Subcutaneous abdominal adipose tissue (tissue), 5 donors: ENCODE measurements around the gene HELB.

Experiments used
- H3K27ac ChIP-seq: one replicate; pipeline ENCODE4 v1.7.0; 2013; ENCODE audit warnings: low read depth, mild to moderate bottlenecking, inconsistent platforms, low read length, moderate library complexity
- H3K27me3 ChIP-seq, 5 donors: one replicate each; pipeline ENCODE4 v1.7.0; 2013; ENCODE audit warnings: low read length in 5 of 5, inconsistent platforms in 1 of 5; ENCODE audit not compliant: control insufficient read depth in 5 of 5, insufficient read depth in 4 of 5
- H3K36me3 ChIP-seq, 5 donors: one replicate each; pipeline ENCODE4 v1.7.0; 2013; ENCODE audit warnings: low read length in 5 of 5; ENCODE audit not compliant: control insufficient read depth in 5 of 5, insufficient read depth in 5 of 5
- H3K4me1 ChIP-seq, 5 donors: one replicate each; pipeline ENCODE4 v1.7.0; 2013; ENCODE audit warnings: low read length in 5 of 5, mild to moderate bottlenecking in 3 of 5, moderate library complexity in 1 of 5; ENCODE audit not compliant: control insufficient read depth in 5 of 5, insufficient read depth in 5 of 5
- H3K4me3 ChIP-seq, 5 donors: one replicate each; pipeline ENCODE4 v1.7.0; 2013; ENCODE audit warnings: low read length in 5 of 5, low read depth in 1 of 5
- H3K9ac ChIP-seq, 5 donors: one replicate each; pipeline ENCODE4 v1.7.0; 2013; ENCODE audit warnings: low read length in 5 of 5, mild to moderate bottlenecking in 4 of 5, moderate library complexity in 3 of 5
- H3K9me3 ChIP-seq, 5 donors: one replicate each; pipeline ENCODE4 v1.7.0; 2013; ENCODE audit warnings: low read length in 5 of 5; ENCODE audit not compliant: control insufficient read depth in 5 of 5
- donor health status: healthy.
- donor health status: healthy.
- donor health status: healthy.
- donor health status: healthy.
- donor health status: healthy.

HELB gene

DNA sequence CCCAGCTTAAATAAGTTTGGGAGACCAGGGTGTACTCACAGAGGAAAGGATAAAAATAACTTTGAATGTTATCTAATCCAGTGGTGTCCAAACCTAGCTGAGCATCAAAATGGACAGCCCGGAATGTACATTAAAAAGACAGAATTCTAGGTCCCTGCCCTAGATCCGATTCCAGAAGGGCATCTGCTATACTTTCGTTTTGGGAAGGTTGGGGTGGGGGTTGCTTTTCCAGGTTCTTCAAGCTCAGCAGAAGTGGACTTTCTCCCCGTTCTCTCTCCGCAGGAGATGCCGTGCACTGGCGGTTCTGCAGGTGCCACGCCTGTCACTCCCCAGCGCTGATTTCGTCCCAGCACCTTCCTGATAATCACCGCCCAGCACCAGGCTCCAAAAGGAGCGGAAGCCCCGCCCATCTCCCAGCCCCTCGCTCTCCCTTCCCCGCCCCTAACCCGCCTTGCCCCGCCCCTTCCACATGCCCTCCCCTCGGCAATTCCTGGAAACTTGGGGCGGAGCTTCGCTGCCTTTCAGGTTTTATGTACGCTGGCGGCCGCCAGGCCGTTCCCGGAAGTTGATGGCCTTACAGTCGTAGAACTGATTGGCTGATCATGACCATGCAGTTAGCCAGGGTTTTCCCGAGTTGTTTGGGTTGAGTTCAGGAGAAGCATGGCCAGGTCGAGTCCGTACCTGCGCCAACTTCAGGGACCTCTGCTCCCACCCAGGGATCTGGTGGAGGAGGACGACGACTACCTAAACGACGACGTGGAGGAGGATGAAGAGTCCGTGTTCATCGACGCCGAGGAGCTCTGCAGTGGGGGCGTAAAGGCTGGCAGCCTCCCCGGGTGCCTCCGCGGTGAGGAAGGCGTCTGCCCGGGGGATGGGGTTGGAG, at the start of gene HELB:
TSS of gene HELB (plus strand) at position 550 of the 883 bp plus-strand sequence. CDS start at position 661, 111 bp downstream.
- no peaks in the 10 kb centered on the region for H3K9me3 ChIP-seq
- no peaks in the 10 kb centered on the region for H3K27me3 ChIP-seq
- peaks cover 0 to 21% (median 9%) of the 10 kb centered on the region in 5 donors for H3K4me1 ChIP-seq
- peak within 1 kb of the TSS; percentile 86 to 98 (median 96) for H3K4me3 ChIP-seq
- peaks cover 0 to 2% (median 0%) of the 10 kb centered on the region in 5 donors for H3K36me3 ChIP-seq
- H3K27ac ChIP-seq, result peak within 1 kb of the TSS; percentile 79
- peak within 1 kb of the TSS; percentile 75 to 95 (median 93) for H3K9ac ChIP-seq

DNA sequence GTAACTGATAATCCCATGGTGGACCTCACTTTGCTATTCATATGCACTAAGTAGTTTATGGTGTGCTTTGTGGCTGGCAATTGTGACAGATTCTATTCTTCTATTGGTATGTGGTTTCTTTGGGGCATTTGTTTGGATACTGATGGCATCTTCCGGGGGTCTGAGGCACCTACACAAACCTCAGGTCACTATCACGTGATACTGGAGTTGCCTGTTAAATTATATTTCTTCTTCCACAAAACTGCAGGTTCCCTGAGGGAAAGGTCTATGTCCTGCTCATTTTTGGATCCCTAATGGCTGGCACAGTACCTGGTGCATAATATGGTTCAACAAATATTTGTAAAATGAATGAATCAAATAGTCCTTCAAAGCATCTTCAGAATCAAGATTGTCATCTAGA, 49.5 kb upstream of the HELB start:
- Histone ChIP-seq H3K4me3 (no peak overlapping the region), H3K27me3 (no peaks in the 10 kb centered on the region), H3K9me3 (no peaks in the 10 kb centered on the region), H3K36me3 (peaks cover 9 to 18% (median 10%) of the 10 kb centered on the region in 5 donors), H3K4me1 (no peaks in the 10 kb centered on the region), H3K27ac (no peak overlapping the region), H3K9ac (no peak overlapping the region)

DNA sequence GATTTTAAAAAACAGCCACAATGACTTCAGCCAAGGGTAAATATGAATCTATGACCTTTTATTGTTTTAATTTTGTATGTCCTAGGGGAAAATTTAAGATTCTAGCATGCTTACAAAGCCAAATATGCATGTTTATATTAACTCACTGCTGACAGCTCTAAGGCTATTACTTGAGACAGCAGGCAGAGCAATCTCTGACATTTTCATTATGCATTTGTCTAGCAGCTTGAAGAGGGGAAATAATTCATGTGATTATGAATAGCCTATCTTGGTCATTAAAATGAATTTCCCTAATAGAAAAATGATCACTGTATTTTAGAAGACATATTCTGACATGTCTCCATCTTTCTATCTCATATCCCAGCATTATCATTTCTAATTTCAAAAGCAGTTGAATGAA, 46.6 kb upstream of the HELB start:
- Histone ChIP-seq H3K27ac (no peak overlapping the region), H3K27me3 (no peaks in the 10 kb centered on the region), H3K9me3 (no peaks in the 10 kb centered on the region)

DNA sequence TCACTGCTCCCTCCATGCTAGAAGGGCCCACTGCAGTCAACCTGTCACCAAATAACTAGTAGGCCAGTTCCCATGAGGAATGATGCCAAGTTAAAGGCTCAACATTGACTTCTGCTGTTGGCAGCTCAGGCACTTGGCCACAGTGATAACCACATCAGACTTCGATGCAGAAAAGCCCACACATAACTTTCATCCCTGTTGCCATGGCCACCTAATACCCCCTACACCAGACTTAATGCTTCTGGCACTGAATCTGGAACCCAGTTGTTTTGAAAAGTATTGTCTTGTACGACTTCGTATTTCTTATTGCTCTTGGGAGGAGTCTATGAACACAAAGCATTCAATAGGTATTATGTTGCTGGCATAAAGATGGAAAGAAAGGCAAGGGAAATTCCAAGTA, 44.3 kb upstream of the HELB start:
- Histone ChIP-seq H3K4me1 (no peaks in the 10 kb centered on the region), H3K27me3 (no peaks in the 10 kb centered on the region), H3K36me3 (no peaks in the 10 kb centered on the region), H3K9ac (no peak overlapping the region), H3K4me3 (no peak overlapping the region), H3K9me3 (no peaks in the 10 kb centered on the region), H3K27ac (no peak overlapping the region)

More for the DNA sequence above, 46.6 kb upstream of the HELB start:
- peaks cover 0 to 3% (median 1%) of the 10 kb centered on the region in 5 donors for H3K36me3 ChIP-seq
- H3K4me1 ChIP-seq, result no peaks in the 10 kb centered on the region
- no peak overlapping the region for H3K4me3 ChIP-seq
- no peak overlapping the region for H3K9ac ChIP-seq

DNA sequence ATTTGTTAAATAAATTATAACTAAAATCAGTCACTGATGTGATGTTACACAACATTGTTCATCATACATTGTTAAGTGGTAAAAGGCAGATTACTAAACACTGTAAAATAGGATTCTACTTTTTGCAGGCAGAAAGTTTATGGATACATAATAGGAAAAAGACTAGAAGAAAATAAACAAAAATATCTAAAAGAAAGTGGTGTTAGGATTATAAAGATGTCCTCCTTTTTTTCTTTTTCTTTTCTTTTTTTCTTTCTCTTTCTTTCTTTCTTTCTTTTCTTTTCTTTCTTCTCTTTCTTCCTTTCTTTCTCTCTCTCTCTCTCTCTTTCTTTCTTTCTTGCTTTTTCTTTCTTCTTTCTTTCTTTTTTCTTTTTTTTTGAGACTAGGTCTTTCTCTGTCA, 39.6 kb upstream of the HELB start:
- no peak overlapping the region for H3K9ac ChIP-seq

DNA sequence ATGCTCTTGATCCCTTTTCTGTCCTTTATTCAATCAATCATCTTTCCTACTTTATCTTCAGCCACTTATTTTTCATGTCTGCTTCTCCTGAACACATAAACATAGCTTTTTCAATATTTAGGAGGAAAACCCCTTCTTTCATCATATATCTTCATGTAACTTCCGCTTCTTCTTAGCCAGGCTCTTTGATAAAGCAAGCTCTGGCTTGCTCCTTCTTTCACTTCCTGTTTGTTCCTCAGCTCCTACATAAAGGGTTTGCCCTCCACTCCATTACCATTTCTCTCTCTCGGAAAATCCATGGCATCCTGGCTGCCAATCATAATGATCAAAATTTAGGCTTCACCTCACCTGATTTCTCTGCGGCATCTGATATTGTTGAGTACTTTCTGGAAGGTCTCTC, 33.7 kb upstream of the HELB start:
- peaks cover 0 to 7% (median 0%) of the 10 kb centered on the region in 5 donors for H3K4me1 ChIP-seq
- H3K9me3 ChIP-seq, result no peaks in the 10 kb centered on the region
- H3K27me3 ChIP-seq, result no peaks in the 10 kb centered on the region
- H3K4me3 ChIP-seq, result no peak overlapping the region
- H3K27ac ChIP-seq, result no peak overlapping the region
- H3K9ac ChIP-seq, result no peak overlapping the region
- H3K36me3 ChIP-seq, result no peaks in the 10 kb centered on the region

More for the DNA sequence above, 39.6 kb upstream of the HELB start:
- no peaks in the 10 kb centered on the region for H3K9me3 ChIP-seq
- H3K27ac ChIP-seq, result no peak overlapping the region
- no peak overlapping the region for H3K4me3 ChIP-seq
- no peaks in the 10 kb centered on the region for H3K4me1 ChIP-seq
- no peaks in the 10 kb centered on the region for H3K27me3 ChIP-seq
- no peaks in the 10 kb centered on the region for H3K36me3 ChIP-seq

DNA sequence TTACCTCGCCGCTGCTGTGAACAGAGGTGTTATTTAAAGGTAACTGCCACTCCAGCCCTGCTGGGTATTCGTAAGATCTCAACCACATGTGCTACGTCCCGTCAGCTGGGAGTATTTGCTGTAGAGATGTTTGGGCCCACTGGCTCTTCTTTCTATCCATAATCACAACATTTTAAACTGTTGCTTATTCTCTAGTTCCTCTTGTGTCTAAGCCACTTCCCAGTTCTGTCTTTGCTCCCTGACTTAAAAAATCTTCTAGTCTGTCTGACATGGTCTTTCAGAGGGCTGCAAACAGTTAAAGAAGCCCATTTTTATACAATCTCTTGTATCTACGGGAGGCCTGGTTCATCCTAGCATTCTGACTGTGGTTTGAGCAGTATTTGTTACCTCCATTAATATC, 33.2 kb upstream of the HELB start:
- no peak overlapping the region for H3K4me3 ChIP-seq
- no peak overlapping the region for H3K27ac ChIP-seq
- H3K9me3 ChIP-seq, result no peaks in the 10 kb centered on the region
- peaks cover 0 to 7% (median 0%) of the 10 kb centered on the region in 5 donors for H3K4me1 ChIP-seq
- H3K36me3 ChIP-seq, result no peaks in the 10 kb centered on the region
- no peaks in the 10 kb centered on the region for H3K27me3 ChIP-seq
- H3K9ac ChIP-seq, result no peak overlapping the region

DNA sequence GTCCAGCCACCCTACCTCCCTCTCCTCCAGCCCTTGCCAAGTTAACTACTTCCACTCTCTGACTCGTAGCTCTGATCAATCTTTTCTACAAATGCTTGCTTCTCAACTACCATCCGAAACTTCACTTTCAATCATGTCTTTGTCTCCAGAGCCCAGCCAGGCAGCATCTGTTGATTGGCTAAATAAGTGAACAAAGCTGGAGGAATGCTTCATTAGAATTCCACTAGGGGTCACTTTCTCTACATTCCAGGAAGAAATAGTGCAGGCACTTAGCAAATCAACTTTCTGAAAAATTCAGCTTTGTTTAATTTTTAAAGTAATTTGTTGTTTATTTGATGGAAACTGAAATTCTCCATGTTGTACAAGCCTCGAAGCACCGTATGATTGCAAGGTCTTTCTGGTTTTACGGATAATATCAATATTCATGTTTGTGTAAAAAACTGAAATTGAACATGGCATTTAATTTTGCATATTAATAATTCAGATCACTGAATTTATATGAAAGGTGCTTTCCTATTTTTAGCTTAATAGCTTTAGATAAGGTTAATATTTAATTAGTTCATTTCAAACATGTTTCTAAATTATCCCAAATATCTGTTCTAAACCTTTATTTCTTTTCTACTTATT, 32.4 kb upstream of the HELB start:
- Histone ChIP-seq H3K9me3 (no peaks in the 10 kb centered on the region), H3K4me3 (no peak overlapping the region), H3K4me1 (peaks cover 0 to 7% (median 0%) of the 10 kb centered on the region in 5 donors), H3K9ac (no peak overlapping the region), H3K27me3 (no peaks in the 10 kb centered on the region), H3K27ac (no peak overlapping the region), H3K36me3 (no peaks in the 10 kb centered on the region)

DNA sequence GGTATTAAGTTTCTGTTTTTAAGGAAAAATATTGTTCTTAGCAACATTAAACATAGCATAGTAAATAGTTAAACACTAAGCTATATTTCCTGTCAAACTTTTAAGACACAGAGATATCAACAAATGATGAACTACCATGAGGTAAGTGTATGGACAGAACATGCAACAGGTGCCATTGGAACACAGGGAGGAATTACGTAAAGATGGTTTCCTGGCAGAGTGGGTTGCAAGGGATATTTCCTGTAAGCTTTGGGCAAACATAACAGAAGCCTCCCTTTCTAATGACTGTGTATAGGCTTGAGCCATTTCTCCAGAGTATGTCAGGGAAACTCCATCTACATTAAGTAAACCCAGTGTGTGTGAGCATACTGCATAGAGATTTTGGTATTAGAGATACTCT, 31.7 kb upstream of the HELB start:
- Histone ChIP-seq H3K27ac (no peak overlapping the region), H3K9me3 (no peaks in the 10 kb centered on the region), H3K9ac (no peak overlapping the region)

DNA sequence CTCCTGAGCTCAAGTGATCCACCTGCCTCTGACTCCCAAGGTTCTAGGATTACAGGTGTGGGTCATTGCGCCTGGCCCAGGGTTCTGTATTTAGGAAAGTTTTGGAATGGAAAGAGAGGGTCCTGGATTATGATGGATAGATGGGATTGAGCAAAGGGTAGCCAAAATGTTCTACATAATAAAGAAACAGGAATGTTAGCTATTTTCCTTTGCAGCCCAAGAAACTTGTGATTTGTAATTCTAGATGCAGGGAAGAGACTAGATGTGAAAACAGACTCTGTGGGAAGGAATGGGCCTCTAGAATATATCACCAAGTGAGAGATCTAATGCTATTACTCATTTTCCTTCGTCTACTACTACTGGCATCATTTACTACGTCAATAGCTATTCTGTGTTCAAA, 29.6 kb upstream of the HELB start:
- no peaks in the 10 kb centered on the region for H3K36me3 ChIP-seq
- no peak overlapping the region for H3K4me3 ChIP-seq
- H3K4me1 ChIP-seq, result peaks cover 0 to 7% (median 0%) of the 10 kb centered on the region in 5 donors
- H3K9ac ChIP-seq, result no peak overlapping the region
- H3K27ac ChIP-seq, result no peak overlapping the region
- no peaks in the 10 kb centered on the region for H3K9me3 ChIP-seq
- no peaks in the 10 kb centered on the region for H3K27me3 ChIP-seq

More for the DNA sequence above, 31.7 kb upstream of the HELB start:
- H3K4me3 ChIP-seq, result no peak overlapping the region
- H3K4me1 ChIP-seq, result peaks cover 0 to 7% (median 0%) of the 10 kb centered on the region in 5 donors
- no peaks in the 10 kb centered on the region for H3K27me3 ChIP-seq
- H3K36me3 ChIP-seq, result no peaks in the 10 kb centered on the region
